Activated T-cell treated with anti-CD3 and anti-CD28 coated beads for 48 hours (primary cell): ENCODE results near the gene FBXO8.

Experiments
- DNase-seq: peaks from one replicate; pipeline ENCODE4 v3.0.0-alpha.2; 2020; ENCODE audit warnings: low read depth

FBXO8 gene

GRCh38 chr4:174207367-174207766 is 76.1 kb downstream of the FBXO8 start:
- no peak for DNase-seq

DNA sequence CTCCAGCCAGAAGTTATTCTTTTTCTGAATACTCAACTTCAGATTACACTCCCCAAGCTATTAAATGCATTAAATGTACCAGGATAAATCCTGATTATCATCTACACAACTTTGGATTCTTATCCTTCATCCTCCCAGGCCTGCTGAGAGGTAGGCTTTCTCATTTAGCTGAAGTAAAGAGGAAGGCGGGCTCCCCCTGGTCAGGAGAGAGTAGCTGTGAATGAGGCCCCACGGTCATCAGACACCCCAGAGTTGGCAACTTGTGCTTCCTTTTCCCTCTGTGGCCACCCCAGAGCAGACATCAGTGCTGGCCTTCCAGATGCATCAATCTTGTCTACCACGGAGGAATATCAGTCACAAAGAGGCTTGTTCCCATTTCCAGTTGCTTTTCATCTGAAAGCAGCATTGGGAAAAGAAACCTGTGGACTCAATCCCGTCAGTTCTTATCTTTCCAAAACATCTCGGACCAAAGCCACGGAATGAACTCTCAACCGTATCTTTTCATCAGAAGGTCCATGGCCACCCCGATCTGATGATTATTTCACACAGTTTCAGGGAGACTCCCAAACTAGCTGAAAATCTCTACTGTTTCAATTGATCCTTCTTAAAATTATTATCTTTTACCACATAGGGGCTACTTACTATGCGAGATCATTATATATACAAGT is 79.2 kb downstream of the FBXO8 start:
- DNase-seq = no peak

DNA sequence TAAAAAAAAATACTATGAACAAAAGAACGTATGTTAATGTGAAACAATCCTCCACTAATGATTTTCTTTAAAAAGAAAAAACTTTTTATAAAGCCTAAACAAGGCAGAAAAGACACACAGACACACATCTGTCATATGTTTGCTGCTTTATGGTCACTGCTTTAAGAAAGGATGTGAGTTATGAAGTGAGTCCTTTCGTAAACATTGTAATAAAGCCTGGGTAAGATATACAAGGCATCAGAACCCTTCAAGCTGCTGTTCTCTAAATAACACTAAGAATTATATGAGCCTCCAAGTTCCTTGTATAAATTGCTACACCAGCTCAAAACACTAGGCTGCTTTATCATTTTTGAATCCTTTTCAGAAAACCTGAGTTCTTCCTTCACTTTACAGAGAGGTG is 81.6 kb downstream of the FBXO8 start:
- no peak for DNase-seq

GRCh38 chr4:174199735-174200134 is 83.7 kb downstream of the FBXO8 start:
- no peak for DNase-seq

- DNase-seq = no peak
Observed at GRCh38 chr4:174198828-174199227, 84.6 kb downstream of the FBXO8 start.

GRCh38 chr4:174198396-174198795 is 85.1 kb downstream of the FBXO8 start:
- DNase-seq = no peak

GRCh38 chr4:174193438-174194374 is 89.8 kb downstream of the FBXO8 start:
- DNase-seq = no peak

- no peak for DNase-seq
Observed at GRCh38 chr4:174192943-174193342, 90.5 kb downstream of the FBXO8 start.

DNA sequence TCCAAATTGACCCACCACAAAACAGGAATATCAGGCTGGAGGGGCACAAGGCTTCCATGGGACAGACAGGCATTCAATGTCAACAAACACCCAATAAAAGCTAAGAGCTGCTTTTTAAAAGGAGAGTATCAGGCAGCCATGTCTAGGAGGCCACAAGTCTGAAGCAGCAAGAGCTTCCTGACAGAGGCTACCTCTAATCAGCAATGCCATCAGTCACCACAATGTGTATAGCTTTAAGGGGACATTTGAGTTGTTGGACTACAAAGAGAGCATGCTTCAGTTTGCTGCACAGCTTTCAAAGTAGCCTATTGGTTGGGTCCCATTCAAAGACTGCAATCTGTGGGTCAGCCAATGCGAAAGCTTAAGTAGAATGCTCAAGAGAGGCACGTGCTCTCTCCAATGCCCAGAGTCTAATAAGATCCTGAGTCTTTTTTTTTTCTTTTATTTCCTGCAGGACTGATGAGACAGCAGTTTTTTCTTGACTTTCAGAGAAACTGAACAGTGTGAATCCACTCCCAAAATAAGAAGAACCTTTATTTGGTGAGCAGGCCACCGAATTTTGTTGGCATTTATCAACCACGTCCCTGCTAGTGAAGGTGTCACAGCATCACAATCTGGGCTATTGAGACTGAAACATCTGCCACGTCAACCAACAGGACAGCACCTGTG is 92.5 kb downstream of the FBXO8 start:
- no peak for DNase-seq

- no peak for DNase-seq
Observed at GRCh38 chr4:174189392-174190015, 94.0 kb downstream of the FBXO8 start.
